ENCODE data around the gene DCT. TPM values are rescaled to one million over a fixed set of nuclear protein-coding genes. Genes with fewer than 3 reads are reported as not detected.

Gene DCT
- total RNA-seq, 2 experiments from 2014 or later = 0.26 to 0.33 TPM

DNA sequence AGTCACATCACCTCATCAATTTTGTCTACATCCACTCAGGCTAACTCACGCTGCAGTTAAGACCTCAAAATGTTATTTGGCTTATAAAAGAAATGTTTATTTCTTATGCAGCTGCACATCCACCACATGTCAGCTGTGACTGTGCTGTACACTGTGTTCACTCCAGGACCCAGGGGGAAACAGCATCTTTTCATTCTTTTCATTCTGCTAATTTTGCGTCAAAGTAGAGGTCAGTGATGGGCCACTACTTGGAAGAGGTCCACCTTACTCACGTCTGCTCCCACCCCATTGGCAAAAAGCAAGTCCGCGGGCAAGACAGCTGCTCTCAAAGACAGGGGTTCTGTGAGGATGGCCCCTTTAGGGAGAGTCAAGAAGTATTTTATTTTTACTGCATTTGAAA lies 4.5 kb upstream of the DCT start:
- Mint-ChIP-seq H3K27ac (no peak overlapping the region), H3K4me1 (peaks cover 3% of the 10 kb centered on the region), H3K4me3 (no peak overlapping the region), H3K36me3 (peaks cover 2% of the 10 kb centered on the region), H3K9me3 (no peaks in the 10 kb centered on the region), H3K27me3 (peaks cover 3% of the 10 kb centered on the region)
- DNase-seq = no peak
- POLR2A ChIA-PET = no interaction called here
- ATAC-seq (ENCODE audit: low read depth) = no peak

- DNase-seq = no peak
- Mint-ChIP-seq H3K27ac (no peak overlapping the region), H3K27me3 (peaks cover 3% of the 10 kb centered on the region), H3K9me3 (no peaks in the 10 kb centered on the region), H3K36me3 (peaks cover 2% of the 10 kb centered on the region), H3K4me3 (no peak overlapping the region), H3K4me1 (peaks cover 3% of the 10 kb centered on the region)
- POLR2A ChIA-PET = no interaction called here
- ATAC-seq (ENCODE audit: low read depth) = no peak
Observed at GRCh38 chr13:94481941-94482340, 2.5 kb upstream of the DCT start.

DNA sequence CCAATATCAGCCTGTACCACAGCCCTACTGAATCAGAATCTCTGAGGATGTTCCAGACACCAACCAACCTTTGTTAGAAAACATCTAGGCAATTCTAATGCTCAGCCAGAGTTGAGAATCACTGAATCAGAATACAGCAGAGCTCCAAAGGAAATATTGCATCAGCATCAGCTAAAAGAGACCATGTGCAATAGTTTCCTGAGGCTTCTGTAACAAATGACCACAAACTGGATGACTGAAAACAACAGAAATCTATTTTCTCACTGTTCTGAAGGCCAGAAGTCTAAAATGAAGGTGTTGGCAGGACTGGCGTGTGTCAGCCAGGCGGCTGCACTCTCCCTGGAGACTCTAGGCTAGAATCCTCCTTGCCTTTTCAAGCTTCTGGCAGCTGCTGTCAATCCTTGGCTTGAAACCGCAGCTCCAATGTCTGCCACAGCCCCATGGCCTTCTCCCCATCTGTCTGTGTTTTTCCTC lies 1.2 kb upstream of the DCT start:
- peak; percentile 36 for ATAC-seq (ENCODE audit: low read depth)

DNA sequence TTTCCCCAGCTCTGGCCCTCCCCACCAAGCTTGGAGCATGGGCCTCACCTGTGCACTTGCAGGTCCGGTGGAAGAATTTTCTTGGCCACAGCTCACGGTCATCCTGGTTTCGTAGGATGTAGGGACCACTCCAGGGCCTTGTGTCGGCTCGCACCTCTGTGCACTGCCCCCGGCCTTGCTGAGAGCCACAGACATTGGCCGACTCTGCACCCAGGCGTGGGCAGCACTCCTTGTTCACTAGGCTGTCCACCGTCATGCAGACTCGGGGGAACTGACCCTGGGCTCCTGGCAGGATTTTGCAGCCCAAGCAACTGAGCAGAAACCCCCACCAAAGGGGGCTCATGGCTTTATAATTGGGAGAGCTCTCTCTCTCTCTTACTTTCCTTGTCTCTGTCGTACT lies 569 bp downstream of the DCT start:
- POLR2A ChIA-PET = no interaction called here
- Mint-ChIP-seq H3K9me3 (no peaks in the 10 kb centered on the region), H3K27me3 (no peaks in the 10 kb centered on the region), H3K4me3 (no peak overlapping the region), H3K4me1 (peaks cover 3% of the 10 kb centered on the region), H3K36me3 (peaks cover 2% of the 10 kb centered on the region), H3K27ac (no peak overlapping the region)
- no peak for ATAC-seq (ENCODE audit: low read depth)
- DNase-seq = no peak

More for the DNA sequence above, 1.2 kb upstream of the DCT start:
- Mint-ChIP-seq H3K27me3 (no peaks in the 10 kb centered on the region), H3K36me3 (peaks cover 2% of the 10 kb centered on the region), H3K4me3 (no peak overlapping the region), H3K4me1 (peaks cover 3% of the 10 kb centered on the region), H3K9me3 (no peaks in the 10 kb centered on the region), H3K27ac (no peak overlapping the region)
- DNase-seq = no peak
- POLR2A ChIA-PET = no interaction called here

DNA sequence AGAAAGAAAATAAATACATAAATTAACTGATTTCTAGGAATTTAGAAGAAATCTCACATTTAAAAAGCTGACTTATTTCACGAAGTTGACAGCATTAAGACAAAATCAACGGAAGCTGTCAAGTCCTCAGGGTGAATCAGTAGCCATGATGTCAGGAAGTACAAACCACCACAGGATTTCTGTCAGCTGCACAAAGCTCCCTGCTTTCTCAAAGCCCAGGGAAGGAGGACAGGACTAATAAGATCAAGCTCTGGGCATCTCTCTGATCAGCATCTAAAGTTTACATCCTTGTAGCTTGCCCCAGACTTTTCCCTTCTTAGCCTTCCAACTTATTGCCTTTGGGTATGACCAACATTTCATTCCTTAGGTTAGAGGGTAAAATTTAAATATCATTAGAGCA lies 9.4 kb downstream of the DCT start:
- ATAC-seq (ENCODE audit: low read depth) (no peak), DNase-seq (no peak)
- Mint-ChIP-seq H3K27ac (no peak overlapping the region), H3K4me3 (no peak overlapping the region), H3K9me3 (no peaks in the 10 kb centered on the region), H3K4me1 (no peaks in the 10 kb centered on the region), H3K36me3 (no peaks in the 10 kb centered on the region), H3K27me3 (peaks cover 4% of the 10 kb centered on the region)
- POLR2A ChIA-PET = no interaction called here

DNA sequence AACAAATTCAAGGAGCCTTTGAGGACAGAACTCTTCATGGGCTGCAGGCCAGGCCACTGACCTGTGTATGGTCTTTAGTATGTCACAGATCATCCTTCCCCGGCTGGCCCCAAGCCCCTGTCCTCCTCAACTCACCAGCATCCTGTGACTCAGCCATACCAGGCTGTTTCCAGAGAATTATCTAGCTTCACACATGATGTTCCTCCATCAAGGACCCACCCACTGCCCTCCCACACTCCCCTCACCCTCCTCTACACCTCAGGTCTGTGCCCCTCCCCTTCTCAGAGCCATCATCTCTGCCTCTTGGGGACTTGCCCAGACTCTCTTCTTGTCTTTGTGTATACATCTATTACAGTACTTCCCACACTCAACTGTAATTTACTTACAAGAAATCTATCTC lies 14.7 kb downstream of the DCT start:
- no peak overlapping the region for H3K4me3 Mint-ChIP-seq
- POLR2A ChIA-PET = no interaction called here
- no peak overlapping the region for H3K27ac Mint-ChIP-seq
- H3K27me3 Mint-ChIP-seq = peaks cover 4% of the 10 kb centered on the region
- DNase-seq (no peak), ATAC-seq (ENCODE audit: low read depth) (no peak)
- H3K9me3 Mint-ChIP-seq = no peaks in the 10 kb centered on the region
- no peaks in the 10 kb centered on the region for H3K4me1 Mint-ChIP-seq
- H3K36me3 Mint-ChIP-seq = no peaks in the 10 kb centered on the region

GRCh38 chr13:94462670-94463069 lies 16.8 kb downstream of the DCT start:
- no peak overlapping the region for H3K4me3 Mint-ChIP-seq
- H3K4me1 Mint-ChIP-seq = no peaks in the 10 kb centered on the region
- no peaks in the 10 kb centered on the region for H3K36me3 Mint-ChIP-seq
- peaks cover 2% of the 10 kb centered on the region for H3K27me3 Mint-ChIP-seq
- ATAC-seq (ENCODE audit: low read depth) = no peak
- H3K9me3 Mint-ChIP-seq = no peaks in the 10 kb centered on the region
- H3K27ac Mint-ChIP-seq = no peak overlapping the region
- no peak for DNase-seq
- POLR2A ChIA-PET = no interaction called here

DNA sequence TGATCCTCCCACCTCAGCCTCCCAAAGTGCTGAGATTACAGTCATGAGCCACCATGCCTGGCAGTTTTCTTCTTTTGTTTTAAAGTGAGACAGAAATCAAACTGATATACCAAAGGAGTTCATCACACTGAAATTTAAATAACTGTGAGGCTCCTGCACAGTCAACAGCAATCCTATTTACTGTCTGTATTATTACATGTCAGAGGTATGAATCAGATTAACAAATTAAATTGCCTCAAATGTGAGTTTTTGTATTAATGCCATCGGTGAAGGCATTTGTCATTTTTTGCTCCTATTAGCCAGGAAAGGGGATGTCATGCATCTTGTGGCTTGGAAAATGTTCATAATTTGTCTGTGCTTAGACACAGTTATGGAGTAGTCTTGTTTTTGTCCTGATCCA lies 20.4 kb downstream of the DCT start:
- H3K4me3 Mint-ChIP-seq = no peak overlapping the region
- POLR2A ChIA-PET = no interaction called here
- no peaks in the 10 kb centered on the region for H3K36me3 Mint-ChIP-seq

DNA sequence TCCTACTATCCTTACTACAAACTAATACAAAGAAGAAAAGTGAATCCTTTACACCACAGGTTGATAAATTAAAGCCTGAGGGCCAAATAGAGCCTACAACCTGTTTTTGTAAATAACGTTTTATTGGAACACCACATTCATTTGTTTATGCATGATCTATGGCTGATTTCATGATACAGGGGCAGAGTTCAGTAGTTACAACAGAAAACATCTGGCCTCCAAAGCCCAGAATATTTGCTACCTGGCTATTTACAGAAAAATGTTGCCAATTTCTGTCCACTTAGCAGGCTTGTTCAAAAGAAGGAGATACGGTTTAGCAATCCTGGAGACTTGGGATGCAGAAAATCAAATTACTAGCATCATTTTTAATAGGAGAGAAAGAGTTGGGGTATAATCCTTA lies 24.1 kb downstream of the DCT start:
- ATAC-seq (ENCODE audit: low read depth) = no peak
- POLR2A ChIA-PET = no interaction called here
- DNase-seq = no peak
- no peak overlapping the region for H3K4me3 Mint-ChIP-seq
- no peaks in the 10 kb centered on the region for H3K9me3 Mint-ChIP-seq
- H3K27me3 Mint-ChIP-seq = no peaks in the 10 kb centered on the region
- no peaks in the 10 kb centered on the region for H3K36me3 Mint-ChIP-seq
- H3K4me1 Mint-ChIP-seq = no peaks in the 10 kb centered on the region
- H3K27ac Mint-ChIP-seq = no peak overlapping the region

More for the DNA sequence above, 20.4 kb downstream of the DCT start:
- H3K27me3 Mint-ChIP-seq = no peaks in the 10 kb centered on the region
- no peaks in the 10 kb centered on the region for H3K4me1 Mint-ChIP-seq
- no peak overlapping the region for H3K27ac Mint-ChIP-seq
- ATAC-seq (ENCODE audit: low read depth) (no peak), DNase-seq (no peak)
- no peaks in the 10 kb centered on the region for H3K9me3 Mint-ChIP-seq

GRCh38 chr13:94454906-94455305 lies 24.6 kb downstream of the DCT start:
- DNase-seq = no peak
- no peak overlapping the region for H3K4me3 Mint-ChIP-seq
- H3K9me3 Mint-ChIP-seq = no peaks in the 10 kb centered on the region
- POLR2A ChIA-PET = no interaction called here
- no peaks in the 10 kb centered on the region for H3K36me3 Mint-ChIP-seq
- H3K27ac Mint-ChIP-seq = no peak overlapping the region
- ATAC-seq (ENCODE audit: low read depth) = no peak
- no peaks in the 10 kb centered on the region for H3K4me1 Mint-ChIP-seq
- no peaks in the 10 kb centered on the region for H3K27me3 Mint-ChIP-seq

- POLR2A ChIA-PET = no interaction called here
- Mint-ChIP-seq H3K27ac (no peak overlapping the region), H3K27me3 (no peaks in the 10 kb centered on the region), H3K4me1 (no peaks in the 10 kb centered on the region), H3K36me3 (no peaks in the 10 kb centered on the region), H3K9me3 (no peaks in the 10 kb centered on the region), H3K4me3 (no peak overlapping the region)
- ATAC-seq (ENCODE audit: low read depth) (no peak), DNase-seq (no peak)
Observed at GRCh38 chr13:94454334-94454733, 25.1 kb downstream of the DCT start.

GRCh38 chr13:94444826-94445225 lies 34.7 kb downstream of the DCT start:
- no peak overlapping the region for H3K27ac Mint-ChIP-seq
- POLR2A ChIA-PET = no interaction called here
- no peaks in the 10 kb centered on the region for H3K27me3 Mint-ChIP-seq
- ATAC-seq (ENCODE audit: low read depth) (no peak), DNase-seq (no peak)
- H3K36me3 Mint-ChIP-seq = no peaks in the 10 kb centered on the region
- H3K4me3 Mint-ChIP-seq = no peak overlapping the region
- no peaks in the 10 kb centered on the region for H3K4me1 Mint-ChIP-seq
- H3K9me3 Mint-ChIP-seq = no peaks in the 10 kb centered on the region

DNA sequence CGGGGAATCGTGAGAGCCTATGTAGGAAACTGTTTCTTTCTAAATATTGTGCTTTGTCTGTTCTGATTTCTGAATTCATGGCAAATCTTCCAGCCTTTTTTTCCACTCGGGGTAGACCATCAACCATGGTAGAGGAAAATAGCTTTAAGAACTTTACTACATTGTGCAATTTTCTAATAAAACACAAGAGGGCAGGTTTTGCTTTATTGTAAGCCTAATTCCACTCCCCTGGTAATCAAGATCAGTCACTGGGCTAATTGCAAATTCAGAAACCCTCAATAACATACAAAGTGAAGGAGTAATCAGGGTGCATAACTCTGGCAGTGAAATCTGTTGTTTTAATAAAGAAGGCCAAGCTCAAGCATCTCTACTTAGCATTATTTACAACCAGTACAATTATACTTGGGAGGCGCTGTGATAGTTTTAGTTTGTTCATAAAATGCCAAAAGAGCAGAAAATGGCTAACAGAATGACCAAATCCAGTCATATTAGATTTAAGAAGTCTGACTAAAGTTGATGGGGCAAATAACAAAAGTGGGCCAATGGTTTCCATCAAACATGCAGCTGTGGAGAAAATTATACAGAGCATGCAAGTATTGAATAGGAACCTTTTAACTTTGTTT lies 43.8 kb downstream of the DCT start:
- Mint-ChIP-seq H3K27me3 (peaks cover 3% of the 10 kb centered on the region), H3K27ac (no peak overlapping the region), H3K9me3 (peaks cover 1% of the 10 kb centered on the region), H3K4me3 (no peak overlapping the region), H3K36me3 (peaks cover 3% of the 10 kb centered on the region), H3K4me1 (peaks cover 11% of the 10 kb centered on the region)
- peak; percentile 51 for ATAC-seq (ENCODE audit: low read depth)
- no peak for DNase-seq
- POLR2A ChIA-PET = interaction anchor here (0.9 to 1.4 kb wide), 3 partner anchors 113 to 184 kb away, joined by 4 to 6 read pairs (median 4); no protein-coding TSS in a partner anchor

- ATAC-seq (ENCODE audit: low read depth) = peak; percentile 40
- Mint-ChIP-seq H3K4me3 (no peak overlapping the region), H3K36me3 (peaks cover 4% of the 10 kb centered on the region), H3K4me1 (peaks cover 11% of the 10 kb centered on the region), H3K9me3 (peaks cover 1% of the 10 kb centered on the region), H3K27ac (no peak overlapping the region), H3K27me3 (no peaks in the 10 kb centered on the region)
- POLR2A ChIA-PET = no interaction called here
- DNase-seq = no peak
Observed at GRCh38 chr13:94433055-94433961, 46.2 kb downstream of the DCT start.

Data from activated naive CD8-positive, alpha-beta T cell treated with anti-CD3 and anti-CD28 coated beads, Interleukin-2, amount 10 ng/mL, durations not matched to agents 7 days and 5 days (primary cell).